ENCODE measurements around the gene RFTN1. TPM values are rescaled to one million over a fixed set of nuclear protein-coding genes. Genes with fewer than 3 reads are reported as not detected.

RFTN1 gene
- total and polyA plus RNA-seq, 7 donors, result 9.1 to 33.1 (median 15.9) TPM

DNA sequence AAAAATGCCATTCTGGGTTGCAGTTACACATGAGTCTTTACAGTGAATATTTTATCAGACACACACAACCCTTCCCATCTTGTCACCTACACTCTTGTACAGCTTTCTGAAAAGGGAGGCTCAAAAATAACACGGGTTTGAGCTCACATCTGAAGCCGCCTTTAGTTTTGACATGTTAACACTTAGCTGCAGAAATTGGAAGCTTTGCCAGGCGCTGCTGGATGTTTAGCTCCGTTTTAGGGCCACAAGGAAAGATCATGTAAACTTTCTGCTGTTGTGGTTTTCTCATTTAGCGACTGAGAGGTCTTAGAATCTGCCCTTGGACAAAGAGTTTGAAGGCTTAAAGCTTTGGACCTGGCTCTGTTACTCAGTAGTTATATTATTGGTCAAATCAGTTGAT lies 128.3 kb downstream of the RFTN1 start:
- no peak overlapping the region for H3K27ac ChIP-seq
- TF ChIP-seq, protein P1, sequence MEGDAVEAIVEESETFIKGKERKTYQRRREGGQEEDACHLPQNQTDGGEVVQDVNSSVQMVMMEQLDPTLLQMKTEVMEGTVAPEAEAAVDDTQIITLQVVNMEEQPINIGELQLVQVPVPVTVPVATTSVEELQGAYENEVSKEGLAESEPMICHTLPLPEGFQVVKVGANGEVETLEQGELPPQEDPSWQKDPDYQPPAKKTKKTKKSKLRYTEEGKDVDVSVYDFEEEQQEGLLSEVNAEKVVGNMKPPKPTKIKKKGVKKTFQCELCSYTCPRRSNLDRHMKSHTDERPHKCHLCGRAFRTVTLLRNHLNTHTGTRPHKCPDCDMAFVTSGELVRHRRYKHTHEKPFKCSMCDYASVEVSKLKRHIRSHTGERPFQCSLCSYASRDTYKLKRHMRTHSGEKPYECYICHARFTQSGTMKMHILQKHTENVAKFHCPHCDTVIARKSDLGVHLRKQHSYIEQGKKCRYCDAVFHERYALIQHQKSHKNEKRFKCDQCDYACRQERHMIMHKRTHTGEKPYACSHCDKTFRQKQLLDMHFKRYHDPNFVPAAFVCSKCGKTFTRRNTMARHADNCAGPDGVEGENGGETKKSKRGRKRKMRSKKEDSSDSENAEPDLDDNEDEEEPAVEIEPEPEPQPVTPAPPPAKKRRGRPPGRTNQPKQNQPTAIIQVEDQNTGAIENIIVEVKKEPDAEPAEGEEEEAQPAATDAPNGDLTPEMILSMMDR (IDR thresholded peaks at IDR 0.05), result no peak
- intact Hi-C loops (cut with DNase I), result no loop called here

DNA sequence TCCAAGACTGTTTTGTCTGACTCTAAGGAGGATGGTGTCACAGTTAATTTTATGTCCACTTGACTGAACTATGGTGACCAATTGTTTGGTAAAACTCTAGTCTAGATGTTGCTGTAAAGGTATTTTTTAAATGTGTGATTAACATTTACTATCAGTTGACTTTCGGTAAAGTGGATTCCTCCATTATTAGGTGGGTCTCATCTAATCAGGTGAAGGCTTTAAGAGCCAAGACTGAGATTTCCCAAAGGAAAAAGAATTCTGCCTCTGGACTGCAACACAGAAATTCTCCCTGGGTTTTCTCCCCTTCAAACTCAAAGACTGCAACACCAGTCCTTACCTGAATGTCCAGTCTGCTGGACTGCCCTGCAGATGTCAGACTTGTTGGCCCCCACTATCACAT lies 129.6 kb downstream of the RFTN1 start:
- TF ChIP-seq, protein P1 (IDR thresholded peaks at IDR 0.05), result no peak
- ATAC-seq (no peak), DNase-seq (no peak)
- H3K4me3 ChIP-seq, result no peak overlapping the region
- peaks cover 3% of the 10 kb centered on the region for H3K4me1 ChIP-seq
- no peaks in the 10 kb centered on the region for H3K9me3 ChIP-seq
- WGBS, 3 donors, result 88 to 98% (median 97%) methylated on average over 1 of the region's 1 CpG
- H3K36me3 ChIP-seq (ENCODE audit: insufficient read depth in 1 of 2, low read depth in 1 of 2), result no peaks in the 10 kb centered on the region
- no peaks in the 10 kb centered on the region for H3K27me3 ChIP-seq (ENCODE audit: insufficient read depth in 3 of 3, low read length in 2 of 3)
- H3K27ac ChIP-seq, result no peak overlapping the region
- intact Hi-C loops (cut with DNase I), result no loop called here

More for the DNA sequence above, 128.3 kb downstream of the RFTN1 start:
- no peak for DNase-seq
- ATAC-seq, result no peak
- WGBS, 3 donors, result 82 to 86% (median 86%) methylated on average over 5 of the region's 5 CpGs
- no peaks in the 10 kb centered on the region for H3K36me3 ChIP-seq (ENCODE audit: insufficient read depth in 1 of 2, low read depth in 1 of 2)
- no peak overlapping the region for H3K4me3 ChIP-seq
- H3K4me1 ChIP-seq, result no peaks in the 10 kb centered on the region
- no peaks in the 10 kb centered on the region for H3K9me3 ChIP-seq
- no peaks in the 10 kb centered on the region for H3K27me3 ChIP-seq (ENCODE audit: insufficient read depth in 3 of 3, low read length in 2 of 3)

DNA sequence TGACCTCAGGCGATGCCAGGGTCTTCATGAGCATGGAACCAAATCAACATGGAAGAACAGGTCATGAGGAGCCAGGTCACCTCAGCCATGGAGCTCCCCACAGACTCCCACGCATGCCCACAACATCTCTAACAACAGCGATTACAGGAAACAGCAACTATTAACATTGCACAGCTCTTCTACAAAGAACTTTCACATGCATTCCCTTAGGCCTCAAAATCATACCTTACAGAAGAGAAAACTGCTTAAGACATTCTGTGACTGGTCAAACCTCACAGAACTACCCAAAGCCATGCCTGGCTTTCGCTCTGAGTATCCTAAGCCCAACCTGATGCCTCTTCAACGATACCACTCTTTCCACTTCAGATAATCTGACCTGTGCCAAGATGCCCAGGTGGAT lies 130.7 kb downstream of the RFTN1 start:
- no peaks in the 10 kb centered on the region for H3K36me3 ChIP-seq (ENCODE audit: insufficient read depth in 1 of 2, low read depth in 1 of 2)
- DNase-seq (no peak), ATAC-seq (no peak)
- H3K9me3 ChIP-seq, result no peaks in the 10 kb centered on the region
- peaks cover 9% of the 10 kb centered on the region for H3K4me1 ChIP-seq
- 94 to 97% (median 97%) methylated on average over 5 of the region's 5 CpGs for WGBS, 3 donors
- no peak overlapping the region for H3K27ac ChIP-seq
- TF ChIP-seq, protein P1 (IDR thresholded peaks at IDR 0.05), result no peak
- intact Hi-C loops (cut with DNase I), result no loop called here
- no peak overlapping the region for H3K4me3 ChIP-seq
- no peaks in the 10 kb centered on the region for H3K27me3 ChIP-seq (ENCODE audit: insufficient read depth in 3 of 3, low read length in 2 of 3)

DNA sequence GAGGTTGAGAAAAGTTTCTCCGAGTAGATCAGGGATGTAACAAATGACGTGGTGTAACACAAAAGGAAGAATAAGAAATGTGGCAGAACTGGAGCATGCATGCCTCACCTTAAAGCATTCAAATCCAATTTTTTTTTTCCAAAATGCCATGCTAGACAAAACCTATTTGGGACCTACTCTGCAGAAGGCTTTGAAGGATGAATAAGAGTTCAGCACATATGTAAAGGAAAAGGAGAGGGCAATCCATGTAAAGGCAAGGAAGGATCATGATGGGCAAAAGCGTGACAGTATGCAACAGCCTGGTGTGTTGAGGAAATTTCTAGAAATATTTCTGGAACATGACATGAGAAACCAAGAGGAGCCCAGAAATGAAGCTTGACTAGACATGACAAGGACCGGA lies 132.1 kb downstream of the RFTN1 start:
- H3K4me1 ChIP-seq, result peaks cover 18% of the 10 kb centered on the region
- intact Hi-C loops (cut with DNase I), result no loop called here
- H3K9me3 ChIP-seq, result no peaks in the 10 kb centered on the region
- WGBS, 3 donors, result 70 to 91% (median 86%) methylated on average over 4 of the region's 4 CpGs
- ATAC-seq, result no peak
- TF ChIP-seq, protein P1 (IDR thresholded peaks at IDR 0.05), result no peak
- H3K27ac ChIP-seq, result no peak overlapping the region
- no peak overlapping the region for H3K4me3 ChIP-seq
- no peaks in the 10 kb centered on the region for H3K27me3 ChIP-seq (ENCODE audit: insufficient read depth in 3 of 3, low read length in 2 of 3)
- no peaks in the 10 kb centered on the region for H3K36me3 ChIP-seq (ENCODE audit: insufficient read depth in 1 of 2, low read depth in 1 of 2)
- DNase-seq, result no peak

DNA sequence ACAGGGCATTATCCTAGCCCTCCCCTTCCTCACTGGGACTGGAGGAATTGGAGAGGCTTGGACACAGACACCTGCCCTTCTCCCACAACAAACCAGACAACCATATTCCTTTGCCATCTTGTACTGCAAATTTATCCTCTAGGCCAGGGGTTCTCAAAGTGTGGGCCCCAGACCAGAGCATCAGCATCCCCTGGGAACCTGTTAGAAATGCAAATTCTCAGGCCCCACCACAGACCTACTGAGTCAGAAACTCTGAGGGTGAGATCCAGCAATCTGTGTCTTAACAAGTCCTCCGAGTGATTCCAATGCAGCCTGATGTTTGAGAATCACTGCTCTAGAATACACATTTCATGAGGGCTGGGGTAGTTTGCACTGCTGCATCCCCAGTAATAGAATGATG lies 133.1 kb downstream of the RFTN1 start:
- intact Hi-C loops (cut with DNase I), result no loop called here

More for the DNA sequence above, 133.1 kb downstream of the RFTN1 start:
- Histone ChIP-seq H3K27me3 (ENCODE audit: insufficient read depth in 3 of 3, low read length in 2 of 3) (no peaks in the 10 kb centered on the region), H3K27ac (no peak overlapping the region), H3K4me3 (no peak overlapping the region), H3K4me1 (peaks cover 18% of the 10 kb centered on the region), H3K9me3 (no peaks in the 10 kb centered on the region), H3K36me3 (ENCODE audit: insufficient read depth in 1 of 2, low read depth in 1 of 2) (no peaks in the 10 kb centered on the region)
- WGBS, 3 donors, result 96 to 100% (median 97%) methylated on average over 1 of the region's 1 CpG
- DNase-seq (no peak), ATAC-seq (no peak)
- TF ChIP-seq, protein P1 (IDR thresholded peaks at IDR 0.05), result no peak

All from psoas muscle (tissue), 8 donors.